ENCODE measurements around the gene CAPN14. TPM values are rescaled to one million over a fixed set of nuclear protein-coding genes. Genes with fewer than 3 reads are reported as not detected.

The CAPN14 gene
- total RNA-seq, 1 experiment from 2014 or later: not detected

GRCh38 chr2:31263636-31264190, 46.4 kb upstream of the CAPN14 start:
- ChIA-PET POLR2A (no interaction called here), CTCF (interaction anchor here (1.0 kb wide), 1 partner anchor 30 kb away, joined by 6 read pairs; the partner anchor contains the start of gene EHD3)
- Mint-ChIP-seq H3K27me3 (ENCODE audit: insufficient read depth, unreplicated experiment) (no peaks in the 10 kb centered on the region), H3K9me3 (ENCODE audit: unreplicated experiment) (no peaks in the 10 kb centered on the region), H3K36me3 (ENCODE audit: insufficient read depth, unreplicated experiment) (no peaks in the 10 kb centered on the region), H3K27ac (ENCODE audit: low read depth, unreplicated experiment) (no peak overlapping the region), H3K4me1 (ENCODE audit: insufficient read depth, unreplicated experiment) (no peaks in the 10 kb centered on the region), H3K4me3 (ENCODE audit: unreplicated experiment) (no peak overlapping the region)
- no peak for DNase-seq (ENCODE audit: unreplicated experiment)
- no peak for TF ChIP-seq CTCF (IDR thresholded peaks at IDR 0.05; ENCODE audit: unreplicated experiment)
- BruUV-seq (replicated peaks): no TSS peak
- intact Hi-C loops (cut with micrococcal nuclease): no loop called here

GRCh38 chr2:31260870-31261269, 43.6 kb upstream of the CAPN14 start:
- no peak overlapping the region for H3K27ac Mint-ChIP-seq (ENCODE audit: low read depth, unreplicated experiment)
- intact Hi-C loops (cut with micrococcal nuclease): no loop called here
- no peaks in the 10 kb centered on the region for H3K36me3 Mint-ChIP-seq (ENCODE audit: insufficient read depth, unreplicated experiment)
- POLR2A ChIA-PET: interaction anchor here (0.5 kb wide), 1 partner anchor 1712 kb away, joined by 3 read pairs; no protein-coding TSS in a partner anchor
- H3K4me3 Mint-ChIP-seq (ENCODE audit: unreplicated experiment): no peak overlapping the region
- no peaks in the 10 kb centered on the region for H3K4me1 Mint-ChIP-seq (ENCODE audit: insufficient read depth, unreplicated experiment)
- no peaks in the 10 kb centered on the region for H3K9me3 Mint-ChIP-seq (ENCODE audit: unreplicated experiment)
- TF ChIP-seq CTCF (IDR thresholded peaks at IDR 0.05; ENCODE audit: unreplicated experiment): no peak
- CTCF ChIA-PET: no interaction called here
- BruUV-seq (replicated peaks): no TSS peak
- no peaks in the 10 kb centered on the region for H3K27me3 Mint-ChIP-seq (ENCODE audit: insufficient read depth, unreplicated experiment)
- DNase-seq (ENCODE audit: unreplicated experiment): no peak

- intact Hi-C loops (cut with micrococcal nuclease): no loop called here
These were observed 41.8 kb upstream of the CAPN14 start for GRCh38 chr2:31259075-31259474.

GRCh38 chr2:31258351-31258750, 41.0 kb upstream of the CAPN14 start:
- POLR2A ChIA-PET: interaction anchor here (0.6 kb wide), 1 partner anchor 680 kb away, joined by 3 read pairs; no protein-coding TSS in a partner anchor
- Mint-ChIP-seq H3K27ac (ENCODE audit: low read depth, unreplicated experiment) (no peak overlapping the region), H3K9me3 (ENCODE audit: unreplicated experiment) (no peaks in the 10 kb centered on the region), H3K4me1 (ENCODE audit: insufficient read depth, unreplicated experiment) (no peaks in the 10 kb centered on the region), H3K27me3 (ENCODE audit: insufficient read depth, unreplicated experiment) (no peaks in the 10 kb centered on the region), H3K4me3 (ENCODE audit: unreplicated experiment) (no peak overlapping the region), H3K36me3 (ENCODE audit: insufficient read depth, unreplicated experiment) (no peaks in the 10 kb centered on the region)
- TF ChIP-seq CTCF (IDR thresholded peaks at IDR 0.05; ENCODE audit: unreplicated experiment): no peak
- no TSS peak for BruUV-seq (replicated peaks)
- CTCF ChIA-PET: interaction anchor here (0.6 kb wide), 1 partner anchor 999 kb away, joined by 4 read pairs; no protein-coding TSS in a partner anchor
- no peak for DNase-seq (ENCODE audit: unreplicated experiment)
- intact Hi-C loops (cut with micrococcal nuclease): no loop called here

More at GRCh38 chr2:31259075-31259474, 41.8 kb upstream of the CAPN14 start:
- Mint-ChIP-seq H3K4me1 (ENCODE audit: insufficient read depth, unreplicated experiment) (no peaks in the 10 kb centered on the region), H3K27ac (ENCODE audit: low read depth, unreplicated experiment) (no peak overlapping the region), H3K27me3 (ENCODE audit: insufficient read depth, unreplicated experiment) (no peaks in the 10 kb centered on the region), H3K9me3 (ENCODE audit: unreplicated experiment) (no peaks in the 10 kb centered on the region), H3K4me3 (ENCODE audit: unreplicated experiment) (no peak overlapping the region), H3K36me3 (ENCODE audit: insufficient read depth, unreplicated experiment) (no peaks in the 10 kb centered on the region)
- no peak for DNase-seq (ENCODE audit: unreplicated experiment)
- ChIA-PET CTCF (no interaction called here), POLR2A (no interaction called here)
- BruUV-seq (replicated peaks): no TSS peak
- TF ChIP-seq CTCF (IDR thresholded peaks at IDR 0.05; ENCODE audit: unreplicated experiment): no peak

All from MCF 10A (cell line).